ENCODE data around the gene PIPOX. TPM values are rescaled to one million over a fixed set of nuclear protein-coding genes. Genes with fewer than 3 reads are reported as not detected.
"Not testable (repeated sequence)": the region's sequence is repeated elsewhere in the genome, so short reads cannot be mapped to it uniquely, and the experiment has no call there.

PIPOX gene
- total RNA-seq, 1 donor from 2014 or later, result 1.4 TPM

DNA sequence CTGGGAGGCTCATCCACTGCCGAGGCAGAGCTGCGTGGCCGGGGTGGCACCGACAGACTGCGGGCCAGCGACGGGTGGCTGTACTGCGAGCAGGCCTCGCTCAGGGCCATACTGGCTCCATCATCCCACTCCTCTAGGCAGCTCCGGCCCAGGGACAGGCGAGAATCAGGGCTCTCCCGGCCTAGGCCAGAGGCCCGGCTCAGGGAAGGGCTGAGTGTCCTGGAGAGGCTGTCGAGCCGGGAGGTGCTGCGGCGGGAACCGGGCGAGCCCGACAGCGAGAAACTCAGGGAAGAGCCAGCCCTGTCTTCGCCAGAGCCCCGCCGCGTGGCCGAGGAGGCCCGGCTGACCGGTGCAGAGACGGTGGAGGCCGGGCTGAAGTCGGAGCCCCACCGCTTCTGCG, 37.4 kb downstream of the PIPOX start:
- H3K27me3 Mint-ChIP-seq, result no peaks in the 10 kb centered on the region
- H3K9me3 Mint-ChIP-seq, result no peaks in the 10 kb centered on the region
- H3K27ac Mint-ChIP-seq, result no peak overlapping the region
- H3K4me1 Mint-ChIP-seq, result no peaks in the 10 kb centered on the region
- DNase-seq, result no peak
- H3K36me3 Mint-ChIP-seq (ENCODE audit: low read depth), result peaks cover 20% of the 10 kb centered on the region
- no peak overlapping the region for H3K4me3 Mint-ChIP-seq
- intact Hi-C loops (cut with micrococcal nuclease), result no loop called here

DNA sequence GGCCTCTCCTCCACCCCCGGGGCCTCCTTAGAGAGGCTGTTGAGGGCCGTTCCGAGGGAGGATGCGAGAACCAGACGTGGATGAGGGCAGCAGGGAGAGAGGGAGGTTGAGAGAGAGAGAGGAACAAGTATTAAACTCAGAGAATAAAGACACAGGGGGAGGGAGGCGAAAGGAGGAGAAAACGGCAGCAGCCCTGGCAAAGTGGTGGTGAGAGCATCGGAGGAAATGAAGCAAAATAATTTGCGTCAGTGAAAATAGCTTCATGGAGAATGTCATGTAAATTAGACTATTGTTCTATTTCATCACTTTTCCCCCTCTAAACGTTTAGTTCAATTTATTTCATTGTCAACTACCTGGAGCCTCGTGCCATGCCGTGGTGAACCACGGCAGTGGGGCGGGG, 38.0 kb downstream of the PIPOX start:
- DNase-seq, result no peak
- H3K36me3 Mint-ChIP-seq (ENCODE audit: low read depth), result peaks cover 21% of the 10 kb centered on the region
- intact Hi-C loops (cut with micrococcal nuclease), result no loop called here
- no peak overlapping the region for H3K27ac Mint-ChIP-seq
- H3K4me3 Mint-ChIP-seq, result no peak overlapping the region
- no peaks in the 10 kb centered on the region for H3K4me1 Mint-ChIP-seq
- H3K9me3 Mint-ChIP-seq, result no peaks in the 10 kb centered on the region
- H3K27me3 Mint-ChIP-seq, result no peaks in the 10 kb centered on the region

DNA sequence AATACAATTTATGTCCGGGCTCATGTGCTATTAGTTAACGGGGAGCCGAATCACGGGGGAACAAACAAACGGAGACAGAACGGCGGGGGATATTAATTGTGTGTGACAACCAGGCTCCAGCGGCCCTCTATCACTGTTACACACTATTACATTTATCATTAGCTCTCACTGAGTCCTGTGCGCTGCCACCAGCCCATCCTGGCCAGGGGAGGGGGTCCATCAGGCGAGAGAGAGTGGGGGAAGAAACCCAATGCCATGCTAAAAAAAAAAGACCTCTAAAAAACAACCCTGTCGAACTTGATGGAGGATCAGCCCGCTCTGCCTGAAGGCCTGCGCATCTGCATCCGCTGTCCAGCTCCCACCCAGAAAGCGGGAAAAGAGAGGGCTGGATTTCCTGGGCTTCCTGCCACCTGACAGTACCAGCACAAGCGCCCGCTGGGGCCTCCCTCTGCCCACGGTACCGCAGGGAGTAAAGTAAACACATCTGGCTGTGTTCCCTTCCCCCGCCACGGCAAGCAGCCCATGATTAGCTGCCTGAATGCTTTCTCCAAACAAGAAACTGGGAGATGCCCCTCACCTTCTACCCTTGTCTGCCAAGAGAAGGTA, 41.7 kb downstream of the PIPOX start:
- no peak for DNase-seq
- Mint-ChIP-seq H3K4me1 (no peaks in the 10 kb centered on the region), H3K27ac (no peak overlapping the region), H3K4me3 (no peak overlapping the region), H3K27me3 (no peaks in the 10 kb centered on the region), H3K36me3 (ENCODE audit: low read depth) (peaks cover 36% of the 10 kb centered on the region), H3K9me3 (no peaks in the 10 kb centered on the region)
- intact Hi-C loops (cut with micrococcal nuclease), result no loop called here

DNA sequence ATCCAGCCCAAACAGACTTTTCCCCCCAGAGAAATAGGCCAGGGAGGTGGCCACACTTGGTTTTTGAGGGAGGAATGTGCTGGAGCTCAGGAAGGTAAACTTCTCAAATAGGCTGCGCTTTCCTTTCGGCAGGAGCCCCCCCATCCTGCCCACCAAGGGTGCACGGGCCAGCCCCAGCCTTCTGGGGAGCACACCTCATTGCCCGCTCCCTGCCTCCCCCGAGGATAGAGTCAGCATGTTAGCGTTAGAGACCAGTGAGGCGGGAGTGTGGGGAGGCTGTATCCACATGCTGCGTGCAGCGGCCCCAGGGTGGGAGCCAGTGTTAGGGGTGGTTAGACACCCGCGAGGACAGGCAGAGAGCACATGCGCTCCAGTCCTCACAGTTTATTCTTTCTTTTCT, 42.3 kb downstream of the PIPOX start:
- DNase-seq, result no peak
- H3K4me3 Mint-ChIP-seq, result no peak overlapping the region
- H3K36me3 Mint-ChIP-seq (ENCODE audit: low read depth), result peaks cover 39% of the 10 kb centered on the region
- intact Hi-C loops (cut with micrococcal nuclease), result no loop called here
- H3K27me3 Mint-ChIP-seq, result no peaks in the 10 kb centered on the region
- H3K4me1 Mint-ChIP-seq, result no peaks in the 10 kb centered on the region
- no peaks in the 10 kb centered on the region for H3K9me3 Mint-ChIP-seq
- no peak overlapping the region for H3K27ac Mint-ChIP-seq

DNA sequence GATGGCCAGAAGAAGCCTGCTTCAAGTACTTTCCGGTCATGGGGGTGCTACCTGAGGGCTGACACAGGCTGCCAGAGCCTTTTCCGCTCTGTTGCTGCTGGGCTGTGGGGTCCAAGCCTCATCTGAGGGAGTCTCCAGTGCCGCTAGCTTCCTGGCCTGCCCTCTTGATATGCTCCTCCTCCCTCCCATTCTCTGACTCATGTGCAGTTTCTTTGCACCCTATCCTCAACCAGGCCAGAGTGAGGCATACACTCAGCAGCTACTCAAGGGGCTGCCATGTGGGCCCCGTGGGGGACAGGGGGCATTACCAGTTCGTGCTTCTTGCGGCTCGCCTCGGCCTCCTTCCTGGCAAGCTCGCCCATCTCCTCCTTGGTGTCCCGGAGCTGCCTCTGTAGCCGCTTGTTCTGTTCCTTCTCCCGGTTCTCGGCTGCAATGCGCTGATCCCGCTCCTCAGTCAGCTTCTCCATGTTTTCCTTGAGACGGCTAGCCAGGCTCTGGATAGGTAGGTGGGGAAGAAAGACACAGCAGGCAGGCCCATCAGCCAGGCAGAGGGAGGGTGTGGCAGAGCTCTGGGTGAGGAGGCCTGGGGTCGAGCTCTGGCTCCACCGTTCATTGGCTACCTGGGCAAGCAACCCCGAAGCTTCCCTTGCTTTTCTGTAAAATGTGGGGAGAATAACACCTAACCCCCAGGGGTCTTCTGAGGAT, 43.8 kb downstream of the PIPOX start:
- Mint-ChIP-seq H3K4me3 (no peak overlapping the region), H3K9me3 (no peaks in the 10 kb centered on the region), H3K4me1 (no peaks in the 10 kb centered on the region), H3K27ac (no peak overlapping the region), H3K36me3 (ENCODE audit: low read depth) (peaks cover 34% of the 10 kb centered on the region), H3K27me3 (no peaks in the 10 kb centered on the region)
- no peak for DNase-seq
- intact Hi-C loops (cut with micrococcal nuclease), result no loop called here

DNA sequence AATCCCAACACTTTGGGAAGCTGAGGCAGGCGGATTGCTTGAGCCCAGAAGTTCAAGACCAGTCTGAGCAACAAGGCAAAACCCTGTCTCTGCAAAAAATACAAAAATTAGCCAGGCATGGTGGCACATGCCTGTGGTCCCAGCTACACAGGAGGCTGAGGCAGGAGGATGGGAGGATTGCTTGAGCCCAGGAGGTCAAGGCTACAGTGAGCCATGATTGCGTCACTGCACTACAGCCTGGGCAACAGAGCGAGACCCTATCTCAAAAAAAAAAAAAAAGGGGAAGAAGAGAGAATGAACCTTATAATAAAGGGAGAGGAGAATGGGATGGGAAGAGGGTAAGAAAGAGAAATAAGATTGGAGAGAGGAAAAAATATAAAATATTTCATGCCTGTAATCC, 45.8 kb downstream of the PIPOX start:
- H3K27ac Mint-ChIP-seq; H3K4me3 Mint-ChIP-seq; DNase-seq; H3K9me3 Mint-ChIP-seq; H3K27me3 Mint-ChIP-seq; H3K4me1 Mint-ChIP-seq; intact Hi-C loops (cut with micrococcal nuclease): not testable (repeated sequence)
- H3K36me3 Mint-ChIP-seq (ENCODE audit: low read depth), result peaks cover 39% of the 10 kb centered on the region

DNA sequence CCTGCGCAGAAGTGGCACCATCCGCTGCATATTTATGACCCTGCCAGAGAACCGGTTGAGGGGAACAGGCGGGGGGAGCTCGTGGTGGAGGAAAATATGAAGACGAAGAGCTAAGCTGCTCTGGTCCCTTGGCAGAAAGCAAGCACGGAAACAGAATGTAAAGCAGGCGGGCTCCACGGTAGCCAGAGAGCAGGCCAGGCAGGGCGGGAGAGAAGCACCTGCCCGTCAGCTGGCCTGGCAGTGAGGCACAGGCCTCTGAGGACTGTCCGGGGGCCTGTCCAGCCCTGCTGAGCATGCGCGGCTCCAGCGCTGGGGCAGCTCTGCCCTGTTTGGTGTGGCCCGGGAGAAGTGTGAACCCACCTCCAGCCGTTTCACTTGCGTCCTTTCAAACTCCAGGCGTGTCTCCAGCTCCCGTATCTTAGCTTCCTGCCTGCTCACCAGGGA, 46.7 kb downstream of the PIPOX start:
- no peak overlapping the region for H3K4me3 Mint-ChIP-seq
- no peak overlapping the region for H3K27ac Mint-ChIP-seq
- H3K36me3 Mint-ChIP-seq (ENCODE audit: low read depth), result peaks cover 38% of the 10 kb centered on the region
- intact Hi-C loops (cut with micrococcal nuclease), result no loop called here
- no peaks in the 10 kb centered on the region for H3K9me3 Mint-ChIP-seq
- H3K4me1 Mint-ChIP-seq, result no peaks in the 10 kb centered on the region
- H3K27me3 Mint-ChIP-seq, result no peaks in the 10 kb centered on the region
- no peak for DNase-seq

DNA sequence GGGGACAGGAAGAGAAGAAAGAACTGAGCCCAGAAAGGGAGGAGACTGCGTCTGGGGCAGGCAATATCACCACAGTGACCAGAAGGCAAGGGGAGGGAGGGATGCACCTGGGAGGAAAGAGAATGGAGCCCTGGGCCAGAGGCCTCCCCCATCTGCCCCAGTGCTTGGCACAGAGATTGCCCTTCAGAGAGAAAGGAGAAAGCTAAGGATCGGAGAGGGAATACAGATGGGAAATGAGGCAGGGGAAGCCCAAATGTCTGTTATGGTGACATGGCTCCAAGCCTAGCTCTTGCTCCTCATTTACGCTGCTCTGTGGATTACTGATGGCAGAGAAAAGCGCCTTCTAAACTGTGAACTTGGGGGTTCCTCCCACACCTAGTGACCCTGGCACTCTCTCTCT, 47.2 kb downstream of the PIPOX start:
- DNase-seq, result no peak
- no peak overlapping the region for H3K27ac Mint-ChIP-seq
- intact Hi-C loops (cut with micrococcal nuclease), result no loop called here
- no peak overlapping the region for H3K4me3 Mint-ChIP-seq
- H3K27me3 Mint-ChIP-seq, result no peaks in the 10 kb centered on the region
- no peaks in the 10 kb centered on the region for H3K4me1 Mint-ChIP-seq
- peaks cover 41% of the 10 kb centered on the region for H3K36me3 Mint-ChIP-seq (ENCODE audit: low read depth)
- no peaks in the 10 kb centered on the region for H3K9me3 Mint-ChIP-seq

DNA sequence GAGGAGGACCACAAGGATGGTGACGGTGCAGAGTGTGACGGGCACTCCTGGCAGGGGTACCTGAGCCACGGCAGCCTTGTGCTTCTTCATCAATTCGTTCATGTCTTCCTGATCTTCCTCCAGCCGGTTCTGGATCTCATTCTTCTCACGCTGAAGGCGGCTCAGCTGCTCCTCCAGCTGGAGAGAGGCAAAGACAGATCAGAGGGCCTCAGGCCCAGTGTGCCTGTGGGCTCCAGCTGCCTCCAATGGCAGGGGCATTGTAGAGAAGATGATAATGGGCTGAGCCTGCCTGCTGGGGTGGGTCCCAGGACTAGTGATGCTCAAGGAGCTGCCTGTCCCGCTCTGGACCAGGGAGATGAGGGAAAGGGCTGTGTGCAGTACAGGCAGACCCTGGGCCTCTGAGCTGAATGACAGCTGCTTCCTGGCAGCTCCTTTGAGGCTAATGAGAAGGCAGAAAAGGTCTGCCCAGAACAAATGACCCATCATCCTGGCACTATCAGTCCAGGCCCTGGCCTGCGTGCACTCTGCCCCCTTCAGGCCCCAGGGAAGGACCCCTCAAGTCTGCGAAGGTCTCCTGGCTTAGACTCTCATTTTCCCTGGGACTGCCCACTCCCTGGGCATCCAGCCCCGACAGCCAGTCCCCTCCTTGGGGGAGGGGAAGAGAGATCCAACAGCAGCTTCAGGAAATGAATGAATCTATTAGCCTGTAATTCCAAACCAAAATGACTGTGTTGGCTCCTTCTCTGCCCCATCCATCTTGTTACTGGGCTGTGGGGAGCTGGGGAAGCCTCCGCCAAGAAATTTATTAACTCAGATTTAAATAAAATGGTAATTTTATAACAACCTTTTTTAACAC, 48.0 kb downstream of the PIPOX start:
- no peak for DNase-seq
- Mint-ChIP-seq H3K4me1 (no peaks in the 10 kb centered on the region), H3K4me3 (no peak overlapping the region), H3K27me3 (no peaks in the 10 kb centered on the region), H3K27ac (no peak overlapping the region), H3K36me3 (ENCODE audit: low read depth) (peaks cover 40% of the 10 kb centered on the region), H3K9me3 (no peaks in the 10 kb centered on the region)
- intact Hi-C loops (cut with micrococcal nuclease), result no loop called here

DNA sequence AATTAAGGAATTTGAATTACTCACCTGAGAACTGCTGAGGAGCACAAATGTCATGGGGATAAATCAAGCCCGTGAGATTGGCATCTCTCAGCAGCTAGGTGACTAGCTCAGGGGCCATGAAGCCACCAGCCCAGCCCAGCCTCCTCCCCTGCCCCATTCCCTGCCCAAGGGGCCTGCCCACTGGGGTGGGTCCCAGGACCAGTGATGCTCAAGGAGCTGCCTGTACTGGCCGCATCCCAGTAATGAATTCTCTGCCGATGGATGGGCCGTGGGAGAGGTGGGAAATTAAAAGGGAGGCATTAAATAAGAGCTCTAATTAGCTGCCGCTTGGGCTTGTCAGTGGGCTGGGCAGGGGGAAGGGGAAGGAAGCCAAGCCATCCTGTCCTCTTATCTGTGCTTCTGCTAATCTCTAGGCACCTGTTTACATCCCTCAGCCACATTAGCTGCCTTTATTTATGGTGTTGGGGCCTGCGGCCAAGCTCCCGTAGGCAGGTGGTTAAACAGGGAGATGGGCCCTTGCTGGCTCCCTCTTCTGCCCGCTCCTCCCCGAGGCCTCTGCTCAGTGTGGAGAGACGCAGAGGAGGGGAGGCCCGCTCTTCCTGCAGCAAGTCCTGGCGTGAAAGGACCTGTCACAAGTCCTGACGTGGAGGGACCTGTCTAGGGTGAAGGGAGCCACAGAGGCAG, 48.8 kb downstream of the PIPOX start:
- H3K4me1 Mint-ChIP-seq, result no peaks in the 10 kb centered on the region
- no peak overlapping the region for H3K4me3 Mint-ChIP-seq
- no peaks in the 10 kb centered on the region for H3K9me3 Mint-ChIP-seq
- intact Hi-C loops (cut with micrococcal nuclease), result no loop called here
- H3K27me3 Mint-ChIP-seq, result no peaks in the 10 kb centered on the region
- H3K27ac Mint-ChIP-seq, result no peak overlapping the region
- DNase-seq, result no peak
- peaks cover 39% of the 10 kb centered on the region for H3K36me3 Mint-ChIP-seq (ENCODE audit: low read depth)

DNA sequence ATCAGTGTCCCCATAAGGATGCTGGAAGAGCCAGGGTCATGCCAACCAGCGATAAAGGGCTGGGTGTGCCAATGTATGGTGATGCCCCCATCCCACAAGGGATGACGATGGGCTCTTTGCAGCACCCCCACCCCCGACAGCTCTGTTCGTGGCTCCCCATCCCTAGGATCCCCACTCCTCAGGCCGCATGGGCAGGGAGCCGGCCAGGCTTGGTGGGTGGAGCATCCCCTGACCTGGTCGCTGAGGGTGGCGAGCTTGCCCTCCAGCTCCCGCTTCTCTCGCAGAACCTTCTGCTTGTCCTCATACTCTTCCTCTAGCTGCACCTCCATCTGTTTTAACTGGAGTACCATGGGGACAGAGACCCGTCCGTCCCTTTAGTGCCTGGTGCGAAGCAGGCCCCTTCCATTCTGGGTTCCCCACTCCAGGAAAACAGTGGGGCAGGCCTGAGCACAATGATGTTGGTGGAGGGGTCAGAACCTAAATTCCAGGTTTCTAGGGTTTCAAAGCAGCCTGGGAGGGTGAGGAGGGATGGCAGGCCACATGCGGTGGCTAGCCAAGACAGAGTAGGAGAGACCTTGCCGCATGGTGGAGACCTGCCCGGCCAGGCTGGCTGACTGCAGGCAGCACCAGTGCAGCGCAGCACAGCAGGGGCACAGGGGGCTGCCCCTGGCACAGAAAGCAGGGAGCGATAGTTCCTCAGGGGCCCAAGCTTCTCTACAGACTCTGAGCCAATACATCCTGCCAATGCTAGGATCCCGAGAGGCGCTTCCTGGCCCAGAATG, 50.3 kb downstream of the PIPOX start:
- H3K4me1 Mint-ChIP-seq, result no peaks in the 10 kb centered on the region
- H3K27ac Mint-ChIP-seq, result no peak overlapping the region
- no peak for DNase-seq
- no peaks in the 10 kb centered on the region for H3K9me3 Mint-ChIP-seq
- no peak overlapping the region for H3K4me3 Mint-ChIP-seq
- intact Hi-C loops (cut with micrococcal nuclease), result no loop called here
- H3K36me3 Mint-ChIP-seq (ENCODE audit: low read depth), result peaks cover 42% of the 10 kb centered on the region
- no peaks in the 10 kb centered on the region for H3K27me3 Mint-ChIP-seq

DNA sequence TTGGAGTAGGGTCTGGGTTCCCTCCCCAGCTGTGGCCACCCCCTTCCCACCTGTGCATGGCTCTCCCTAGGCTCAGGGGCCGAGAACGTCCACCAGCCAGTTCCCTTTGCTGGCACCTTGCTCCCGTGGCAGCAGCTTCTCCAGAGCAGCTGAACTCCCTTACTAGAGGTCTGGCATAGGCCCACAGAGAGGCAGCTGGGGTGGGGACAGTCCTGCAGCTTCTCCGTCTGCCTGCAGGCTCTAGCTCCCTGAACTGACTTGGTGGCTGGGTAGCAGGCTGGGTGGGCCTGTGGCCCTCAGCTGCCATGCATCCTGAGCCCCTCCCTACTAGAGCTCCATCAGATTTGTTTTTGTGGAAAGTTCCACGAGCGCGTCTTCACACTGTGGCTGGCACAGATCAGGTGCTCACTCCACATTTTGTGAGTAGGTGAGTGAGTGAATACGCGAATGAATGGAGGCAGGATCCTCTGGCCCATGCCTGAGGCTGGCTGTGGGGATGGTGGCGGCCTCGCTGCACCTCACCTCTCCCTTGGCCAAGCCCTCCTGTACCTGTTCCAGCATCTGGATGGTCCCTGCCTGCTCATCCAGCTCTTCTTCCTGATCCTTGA, 51.3 kb downstream of the PIPOX start:
- Mint-ChIP-seq H3K36me3 (ENCODE audit: low read depth) (peaks cover 38% of the 10 kb centered on the region), H3K4me1 (no peaks in the 10 kb centered on the region), H3K27ac (no peak overlapping the region), H3K27me3 (no peaks in the 10 kb centered on the region), H3K9me3 (no peaks in the 10 kb centered on the region), H3K4me3 (no peak overlapping the region)
- intact Hi-C loops (cut with micrococcal nuclease), result no loop called here
- no peak for DNase-seq

DNA sequence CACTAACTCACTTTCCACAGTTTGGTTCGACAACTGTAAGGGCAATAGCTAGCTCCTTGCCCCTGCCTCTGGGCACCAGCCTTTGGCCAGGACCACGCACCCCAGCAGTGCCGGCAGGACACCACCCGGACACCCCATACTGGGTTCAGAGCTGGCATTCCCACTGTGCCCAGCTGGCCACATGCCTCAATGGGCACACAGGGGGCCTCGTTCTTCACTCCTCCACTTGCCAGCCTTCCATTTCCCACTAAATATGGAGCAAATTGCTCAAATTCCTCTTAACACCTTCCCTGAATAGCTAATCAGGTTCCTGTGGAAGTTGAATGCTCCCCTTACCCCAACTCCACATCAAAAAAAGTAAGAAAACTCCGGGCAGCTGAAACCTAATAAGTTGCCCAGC, 52.5 kb downstream of the PIPOX start:
- H3K27ac Mint-ChIP-seq, result no peak overlapping the region
- no peak overlapping the region for H3K4me3 Mint-ChIP-seq
- peaks cover 33% of the 10 kb centered on the region for H3K36me3 Mint-ChIP-seq (ENCODE audit: low read depth)
- no peaks in the 10 kb centered on the region for H3K4me1 Mint-ChIP-seq
- no peaks in the 10 kb centered on the region for H3K9me3 Mint-ChIP-seq
- intact Hi-C loops (cut with micrococcal nuclease), result no loop called here
- no peak for DNase-seq
- H3K27me3 Mint-ChIP-seq, result no peaks in the 10 kb centered on the region

All from activated CD4-positive, alpha-beta T cell treated with anti-CD3 and anti-CD28 coated beads, Interleukin-2, amount 10 ng/mL, durations not matched to agents 24 days and 14 days (primary cell).